ENCODE measurements around the gene SEMA3D.

Gene SEMA3D

DNA sequence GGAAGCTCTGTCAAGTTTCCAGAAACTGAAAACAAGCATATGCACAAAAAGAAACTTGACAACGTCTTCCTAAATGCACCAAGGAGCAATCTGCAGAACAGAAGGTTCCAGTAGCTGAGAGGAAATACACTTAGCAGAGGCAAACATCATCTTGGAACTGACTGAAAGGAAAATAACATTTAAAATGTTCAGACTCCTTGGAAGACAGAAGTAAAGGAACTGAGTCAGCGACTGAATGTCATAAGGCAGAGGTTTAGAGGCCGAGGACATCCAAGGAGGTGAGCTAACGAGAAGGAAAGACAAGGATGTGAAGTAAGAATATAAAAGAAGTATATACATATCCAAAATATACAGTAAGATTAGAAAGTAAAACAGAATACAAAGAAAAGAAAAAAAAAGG, 24.1 kb downstream of the SEMA3D start:
- H3K4me3 ChIP-seq (ENCODE audit: control insufficient read depth, low read depth, low read length): no peak overlapping the region
- DNase-seq (ENCODE audit: low read depth): peak; percentile 38
- TF ChIP-seq, protein P1, sequence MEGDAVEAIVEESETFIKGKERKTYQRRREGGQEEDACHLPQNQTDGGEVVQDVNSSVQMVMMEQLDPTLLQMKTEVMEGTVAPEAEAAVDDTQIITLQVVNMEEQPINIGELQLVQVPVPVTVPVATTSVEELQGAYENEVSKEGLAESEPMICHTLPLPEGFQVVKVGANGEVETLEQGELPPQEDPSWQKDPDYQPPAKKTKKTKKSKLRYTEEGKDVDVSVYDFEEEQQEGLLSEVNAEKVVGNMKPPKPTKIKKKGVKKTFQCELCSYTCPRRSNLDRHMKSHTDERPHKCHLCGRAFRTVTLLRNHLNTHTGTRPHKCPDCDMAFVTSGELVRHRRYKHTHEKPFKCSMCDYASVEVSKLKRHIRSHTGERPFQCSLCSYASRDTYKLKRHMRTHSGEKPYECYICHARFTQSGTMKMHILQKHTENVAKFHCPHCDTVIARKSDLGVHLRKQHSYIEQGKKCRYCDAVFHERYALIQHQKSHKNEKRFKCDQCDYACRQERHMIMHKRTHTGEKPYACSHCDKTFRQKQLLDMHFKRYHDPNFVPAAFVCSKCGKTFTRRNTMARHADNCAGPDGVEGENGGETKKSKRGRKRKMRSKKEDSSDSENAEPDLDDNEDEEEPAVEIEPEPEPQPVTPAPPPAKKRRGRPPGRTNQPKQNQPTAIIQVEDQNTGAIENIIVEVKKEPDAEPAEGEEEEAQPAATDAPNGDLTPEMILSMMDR (conservative IDR thresholded peaks at IDR 0.05; ENCODE audit: control insufficient read depth, insufficient read depth, low read depth, low read length): no peak

DNA sequence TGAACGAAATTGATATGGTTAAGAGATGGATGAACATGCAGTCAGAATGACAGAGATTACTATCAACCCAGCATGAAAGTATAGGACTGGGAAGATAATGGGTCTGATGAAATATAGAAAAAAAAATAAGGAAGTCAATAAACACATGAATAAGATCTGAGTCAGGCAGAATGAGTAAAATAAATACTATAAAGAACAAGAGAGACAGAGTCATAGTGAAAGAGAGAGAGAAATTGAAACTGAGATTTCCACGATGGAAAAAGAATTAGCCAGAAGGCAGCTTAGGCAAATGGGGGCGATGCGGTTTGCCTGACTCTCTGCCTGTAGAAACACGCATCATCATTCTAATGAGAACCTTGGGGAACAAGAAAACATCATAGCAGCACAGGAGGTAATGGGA, 26.6 kb downstream of the SEMA3D start:
- H3K4me3 ChIP-seq (ENCODE audit: control insufficient read depth, low read depth, low read length): no peak overlapping the region
- DNase-seq (ENCODE audit: low read depth): peak; percentile 68
- TF ChIP-seq, protein P1 (conservative IDR thresholded peaks at IDR 0.05; ENCODE audit: control insufficient read depth, insufficient read depth, low read depth, low read length): no peak

DNA sequence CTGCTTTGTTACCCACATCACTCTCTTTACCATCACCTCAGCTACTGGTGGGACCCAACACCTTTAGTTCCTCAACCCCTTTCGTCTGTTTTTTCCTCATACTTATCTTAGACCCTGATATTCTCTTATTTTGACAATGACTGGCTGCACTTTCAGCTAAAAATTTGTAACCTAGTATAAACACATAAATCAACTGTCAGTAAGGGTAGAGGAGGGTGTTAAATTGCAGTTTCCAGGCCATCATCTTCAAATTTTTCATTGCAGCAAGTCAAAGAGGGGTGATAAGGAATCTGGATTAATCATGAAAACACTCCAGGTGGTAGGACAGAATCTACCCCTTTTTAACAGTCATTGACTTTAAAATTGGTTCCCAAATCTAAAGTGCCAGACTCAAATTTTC, 27.9 kb downstream of the SEMA3D start:
- TF ChIP-seq, protein P1 (conservative IDR thresholded peaks at IDR 0.05; ENCODE audit: control insufficient read depth, insufficient read depth, low read depth, low read length): no peak
- no peak for DNase-seq (ENCODE audit: low read depth)
- H3K4me3 ChIP-seq (ENCODE audit: control insufficient read depth, low read depth, low read length): no peak overlapping the region

GRCh38 chr7:85156661-85157208, 30.1 kb downstream of the SEMA3D start:
- TF ChIP-seq, protein P1 (conservative IDR thresholded peaks at IDR 0.05; ENCODE audit: control insufficient read depth, insufficient read depth, low read depth, low read length): no peak
- H3K4me3 ChIP-seq (ENCODE audit: control insufficient read depth, low read depth, low read length): no peak overlapping the region
- DNase-seq (ENCODE audit: low read depth): no peak

GRCh38 chr7:85154282-85154937, 32.4 kb downstream of the SEMA3D start:
- H3K4me3 ChIP-seq (ENCODE audit: control insufficient read depth, low read depth, low read length): no peak overlapping the region
- TF ChIP-seq, protein P1 (conservative IDR thresholded peaks at IDR 0.05; ENCODE audit: control insufficient read depth, insufficient read depth, low read depth, low read length): no peak
- no peak for DNase-seq (ENCODE audit: low read depth)

DNA sequence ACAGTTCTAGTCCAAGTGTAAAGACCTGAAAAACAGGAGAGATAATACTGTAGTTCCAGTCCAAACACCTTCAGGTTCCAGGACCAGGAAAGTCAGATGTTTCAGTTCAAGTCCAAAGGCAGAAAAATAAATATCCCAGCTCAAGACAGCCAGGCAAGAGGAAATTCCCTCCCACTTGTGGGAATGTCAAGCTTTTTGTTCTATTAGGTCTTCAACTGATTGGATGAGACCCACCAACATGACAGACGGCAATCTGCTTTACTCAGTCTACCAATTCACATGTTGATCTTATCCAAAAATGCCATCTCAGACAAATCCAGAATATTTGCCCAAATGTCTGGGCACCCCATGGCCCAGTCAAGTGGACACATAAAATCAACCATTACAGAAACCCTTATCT, 33.1 kb downstream of the SEMA3D start:
- DNase-seq (ENCODE audit: low read depth): no peak
- TF ChIP-seq, protein P1 (conservative IDR thresholded peaks at IDR 0.05; ENCODE audit: control insufficient read depth, insufficient read depth, low read depth, low read length): no peak

More for the DNA sequence above, 33.1 kb downstream of the SEMA3D start:
- H3K4me3 ChIP-seq (ENCODE audit: control insufficient read depth, low read depth, low read length): no peak overlapping the region

All from fibroblast of mammary gland (primary cell).